Activated naive CD8-positive, alpha-beta T cell treated with anti-CD3 and anti-CD28 coated beads, Interleukin-2, amount 50 U/mL, for 24 hours (primary cell): ENCODE results near the gene TMEM9B.
"Not testable (repeated sequence)": the region's sequence is repeated elsewhere in the genome, so short reads cannot be mapped to it uniquely, and the experiment has no call there.

Experiments used
- ATAC-seq: fragments of 150-1000 bp; cut with Tn5 transposase; one replicate; pipeline ENCODE4 v1.10.0; 2021
- DNase-seq: peaks from one replicate; pipeline ENCODE4 v3.0.0; 2021
- H3K27ac Mint-ChIP-seq: one replicate; pipeline ENCODE4 v1.8.0; 2021; ENCODE audit warnings: mild to moderate bottlenecking, mixed read lengths
- H3K27me3 Mint-ChIP-seq: one replicate; pipeline ENCODE4 v1.8.0; 2021; ENCODE audit warnings: mixed read lengths
- H3K36me3 Mint-ChIP-seq: one replicate; pipeline ENCODE4 v1.8.0; 2021; ENCODE audit warnings: low read depth, mixed read lengths
- H3K4me1 Mint-ChIP-seq: one replicate; pipeline ENCODE4 v1.8.0; 2021; ENCODE audit warnings: mixed read lengths
- H3K4me3 Mint-ChIP-seq: one replicate; pipeline ENCODE4 v1.8.0; 2021; ENCODE audit warnings: mild to moderate bottlenecking, moderate library complexity, mixed read lengths
- H3K9me3 Mint-ChIP-seq: one replicate; pipeline ENCODE4 v1.8.0; 2021; ENCODE audit warnings: mixed read lengths

The TMEM9B gene

DNA sequence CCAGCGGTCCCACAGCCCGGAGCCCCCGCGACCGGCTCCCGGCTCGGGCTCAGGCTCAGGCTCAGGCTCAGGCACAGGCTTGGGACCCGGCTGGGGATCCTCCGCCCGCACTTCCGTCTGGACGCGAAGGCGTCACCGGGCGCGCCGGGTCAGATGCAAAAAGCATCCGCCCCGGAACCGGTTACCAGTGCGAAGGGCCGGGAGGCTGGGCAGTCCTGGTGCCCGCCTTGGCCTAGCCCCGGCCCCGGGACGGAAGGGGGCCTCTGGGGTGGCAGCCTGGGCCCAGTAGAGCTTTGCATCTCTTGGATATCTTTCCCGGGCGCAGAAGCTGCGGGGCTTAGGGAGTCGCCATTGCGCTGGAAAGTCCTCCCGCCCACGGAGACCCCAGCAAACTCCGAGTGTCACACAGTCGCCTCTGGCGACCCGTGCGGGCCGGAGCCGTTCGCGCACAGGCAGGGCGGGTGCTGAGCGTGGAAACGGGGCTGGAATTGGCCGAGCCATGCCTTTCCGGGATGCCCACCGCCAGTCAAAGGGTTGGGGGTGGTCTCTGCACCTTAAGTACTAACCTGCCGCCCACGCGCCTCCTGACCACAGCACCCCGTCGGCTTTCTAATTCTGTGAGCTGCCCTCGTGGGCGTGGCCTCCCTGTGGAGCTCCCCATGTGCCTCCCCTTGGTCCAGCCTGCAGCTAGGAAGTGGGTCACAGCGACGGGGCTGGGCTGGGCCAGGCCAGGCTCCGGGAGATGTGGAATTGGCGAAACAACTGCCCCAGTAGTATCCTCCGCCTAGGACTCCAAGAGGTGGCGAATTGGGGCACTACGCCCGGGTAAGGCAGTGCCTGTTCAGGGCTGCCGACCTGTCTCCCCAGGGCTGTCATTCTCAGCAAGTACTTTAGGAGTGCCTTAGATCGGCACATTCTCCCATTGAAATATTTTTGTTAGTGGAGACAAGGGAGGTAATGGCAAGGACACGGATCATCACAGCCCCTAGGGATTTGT is at the start of gene TMEM9B:
TSS of gene TMEM9B (minus strand) at position 119 of the 997 bp plus-strand sequence. CDS start 129 bp downstream, outside the sequence.
- ATAC-seq = peak; percentile 90
- H3K4me3 Mint-ChIP-seq = peak within 1 kb of the TSS; percentile 96
- H3K27ac Mint-ChIP-seq = peak within 1 kb of the TSS; percentile 91
- no peaks in the 10 kb centered on the region for H3K36me3 Mint-ChIP-seq
- peaks cover 35% of the 10 kb centered on the region for H3K4me1 Mint-ChIP-seq
- H3K27me3 Mint-ChIP-seq = no peaks in the 10 kb centered on the region
- DNase-seq = peak; percentile 89
- H3K9me3 Mint-ChIP-seq = no peaks in the 10 kb centered on the region

DNA sequence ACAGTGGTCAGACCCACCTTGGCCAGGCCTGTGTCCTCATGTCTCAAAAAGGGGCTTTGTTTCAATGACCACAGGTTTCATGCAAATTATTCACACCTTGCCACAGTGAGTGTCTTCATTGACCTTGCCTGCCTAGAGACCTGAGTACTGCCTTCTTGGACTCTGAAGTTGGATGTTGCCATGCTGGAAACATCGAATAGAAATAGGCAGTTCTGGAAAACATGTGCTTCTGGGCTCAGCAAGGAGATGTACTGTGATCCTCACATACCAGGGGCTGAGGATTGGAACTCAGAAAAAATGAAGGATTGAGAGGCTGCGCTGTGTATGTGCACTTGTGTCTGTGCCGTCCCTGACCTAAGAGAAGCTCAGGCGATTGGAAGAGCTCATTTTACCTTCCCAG is 49.1 kb upstream of the TMEM9B start:
- no peaks in the 10 kb centered on the region for H3K9me3 Mint-ChIP-seq
- H3K36me3 Mint-ChIP-seq = no peaks in the 10 kb centered on the region
- peaks cover 11% of the 10 kb centered on the region for H3K4me1 Mint-ChIP-seq
- ATAC-seq = no peak
- no peak overlapping the region for H3K27ac Mint-ChIP-seq
- H3K4me3 Mint-ChIP-seq = no peak overlapping the region
- DNase-seq = no peak
- peaks cover 10% of the 10 kb centered on the region for H3K27me3 Mint-ChIP-seq

DNA sequence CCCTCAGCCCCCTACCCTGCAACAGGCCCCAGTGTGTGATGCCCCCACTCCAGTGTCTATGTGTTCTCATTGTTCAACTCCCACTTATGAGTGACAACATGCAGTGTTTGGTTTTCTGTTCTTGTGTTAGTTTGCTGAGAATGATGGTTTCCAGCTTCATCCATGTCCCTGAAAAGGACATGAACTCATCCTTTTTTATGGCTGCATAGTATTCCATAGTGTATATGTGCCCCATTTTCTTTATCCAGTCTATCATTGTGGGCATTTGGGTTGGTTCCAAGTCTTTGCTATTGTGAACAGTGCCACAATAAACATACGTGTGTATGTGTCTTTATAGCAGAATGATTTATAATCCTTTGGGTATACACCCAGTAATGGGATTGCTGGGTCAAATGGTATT is 45.3 kb upstream of the TMEM9B start:
- not testable (repeated sequence) for ATAC-seq, H3K4me1 Mint-ChIP-seq, H3K9me3 Mint-ChIP-seq, H3K36me3 Mint-ChIP-seq, DNase-seq, H3K27ac Mint-ChIP-seq, H3K4me3 Mint-ChIP-seq
- peaks cover 33% of the 10 kb centered on the region for H3K27me3 Mint-ChIP-seq

DNA sequence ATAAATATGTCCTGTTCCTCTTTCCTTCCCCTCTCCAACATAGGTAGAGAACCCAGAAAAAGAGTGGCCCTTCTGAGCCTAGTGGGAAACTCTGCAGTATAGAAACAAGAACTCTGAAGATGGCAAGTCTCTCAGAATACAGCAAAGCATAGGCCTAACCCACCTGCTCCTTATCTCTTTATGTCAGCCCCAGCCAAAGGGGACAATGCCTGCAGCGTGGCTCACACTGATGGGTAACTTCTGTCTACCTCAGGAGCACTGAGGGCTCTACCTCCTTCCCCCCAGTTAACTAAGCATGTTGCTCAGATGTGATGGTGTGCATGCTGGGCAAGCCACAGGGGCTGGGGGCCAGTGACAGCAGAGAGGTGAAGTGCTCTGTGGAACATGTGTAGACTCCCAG is 44.4 kb upstream of the TMEM9B start:
- H3K27ac Mint-ChIP-seq = no peak overlapping the region
- no peaks in the 10 kb centered on the region for H3K9me3 Mint-ChIP-seq
- peaks cover 5% of the 10 kb centered on the region for H3K4me1 Mint-ChIP-seq
- peaks cover 33% of the 10 kb centered on the region for H3K27me3 Mint-ChIP-seq
- DNase-seq (no peak), ATAC-seq (no peak)
- no peaks in the 10 kb centered on the region for H3K36me3 Mint-ChIP-seq
- no peak overlapping the region for H3K4me3 Mint-ChIP-seq

DNA sequence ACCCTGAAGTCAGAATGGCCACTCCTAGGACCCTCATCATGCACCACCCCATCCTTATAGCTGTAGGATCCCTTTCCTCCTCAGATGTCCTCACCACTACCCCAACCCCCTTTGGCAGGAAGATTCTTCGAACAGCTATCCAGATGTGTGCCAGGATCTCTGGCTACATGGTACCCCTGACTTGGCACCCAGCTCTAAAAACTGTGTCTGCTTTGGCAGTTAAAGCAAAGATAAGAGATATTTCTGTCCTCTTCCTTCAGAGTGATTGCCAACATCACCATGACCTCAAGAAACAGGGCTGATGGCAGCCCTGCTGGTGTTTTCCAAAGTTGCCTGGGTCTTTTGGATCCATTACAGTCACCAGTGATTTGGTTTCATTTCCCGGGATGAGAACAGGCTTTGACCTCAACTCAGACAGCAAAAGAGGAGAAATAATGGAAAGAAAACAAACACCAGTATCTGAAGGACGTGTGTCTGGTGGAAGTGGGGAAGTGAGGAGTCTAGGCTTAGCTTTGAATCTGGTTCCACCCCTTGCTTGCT is 43.8 kb upstream of the TMEM9B start:
- no peak overlapping the region for H3K27ac Mint-ChIP-seq
- no peak for DNase-seq
- no peak for ATAC-seq
- H3K9me3 Mint-ChIP-seq = no peaks in the 10 kb centered on the region
- no peaks in the 10 kb centered on the region for H3K36me3 Mint-ChIP-seq
- peaks cover 36% of the 10 kb centered on the region for H3K27me3 Mint-ChIP-seq
- peaks cover 9% of the 10 kb centered on the region for H3K4me1 Mint-ChIP-seq
- H3K4me3 Mint-ChIP-seq = no peak overlapping the region

DNA sequence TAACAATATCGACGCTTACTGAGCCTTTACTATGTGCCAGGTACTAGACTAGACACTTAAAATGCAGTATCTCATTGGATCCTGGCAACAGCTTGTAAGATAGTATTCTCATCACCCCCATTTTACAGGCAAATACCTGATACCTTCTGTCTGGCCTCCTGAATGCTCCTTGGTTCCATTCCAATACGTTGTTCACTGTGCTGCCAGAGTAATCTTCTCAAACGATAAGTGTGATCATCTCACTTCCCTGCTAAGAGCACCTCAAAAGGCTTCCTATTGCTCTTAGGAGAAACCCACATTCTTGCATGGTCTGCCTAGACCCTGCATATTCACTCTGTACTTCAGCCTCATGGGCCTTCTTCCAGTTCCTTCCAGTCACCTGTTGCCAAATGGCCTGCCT is 40.8 kb upstream of the TMEM9B start:
- no peak for DNase-seq
- peak overlapping the region; percentile 41 for H3K27ac Mint-ChIP-seq

DNA sequence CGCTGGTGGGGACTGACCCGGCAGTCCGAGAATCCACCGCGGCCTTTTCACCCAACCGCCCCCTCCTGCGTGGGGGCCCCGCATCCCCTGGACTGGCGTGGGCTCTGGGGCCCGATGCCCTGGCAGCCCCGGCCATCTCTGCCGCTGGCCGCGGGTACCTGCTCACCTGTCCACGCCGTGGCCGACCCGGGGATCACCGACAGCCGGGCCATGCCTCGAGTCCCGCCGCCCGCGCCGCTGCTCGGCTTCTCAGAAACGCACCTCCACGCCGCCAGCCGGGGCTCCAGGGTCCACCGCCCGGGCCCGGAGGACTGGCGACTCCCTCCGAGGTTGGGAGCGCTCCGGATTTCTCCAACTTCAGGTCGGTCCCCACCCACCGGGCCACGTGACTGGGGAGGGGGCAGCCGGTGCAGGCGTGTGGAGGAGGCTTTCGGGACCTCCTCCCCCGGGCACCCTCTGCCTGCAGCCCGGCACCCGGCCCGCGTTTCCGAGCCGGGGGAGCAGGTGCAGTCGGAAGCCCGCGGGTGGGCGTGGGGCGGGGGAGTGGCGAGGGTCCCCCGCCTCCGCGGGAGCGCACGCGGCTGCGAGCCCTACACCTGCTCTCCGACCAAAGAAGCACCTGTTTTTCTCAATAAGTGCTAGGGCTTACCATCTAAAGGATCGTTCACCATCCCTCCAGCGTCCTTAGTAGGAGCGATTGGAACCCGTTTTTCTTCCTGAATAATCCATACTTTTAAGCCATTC is 40.1 kb upstream of the TMEM9B start:
- Mint-ChIP-seq H3K4me3 (peak overlapping the region; percentile 59), H3K27me3 (peaks cover 57% of the 10 kb centered on the region), H3K27ac (peak overlapping the region; percentile 41), H3K9me3 (no peaks in the 10 kb centered on the region), H3K36me3 (no peaks in the 10 kb centered on the region), H3K4me1 (peaks cover 28% of the 10 kb centered on the region)
- no peak for ATAC-seq
- peak; percentile 10 for DNase-seq

More for the DNA sequence above, 40.8 kb upstream of the TMEM9B start:
- ATAC-seq = no peak
- Mint-ChIP-seq H3K4me1 (peaks cover 28% of the 10 kb centered on the region), H3K27me3 (peaks cover 53% of the 10 kb centered on the region), H3K9me3 (no peaks in the 10 kb centered on the region), H3K36me3 (no peaks in the 10 kb centered on the region), H3K4me3 (peak overlapping the region; percentile 59)

DNA sequence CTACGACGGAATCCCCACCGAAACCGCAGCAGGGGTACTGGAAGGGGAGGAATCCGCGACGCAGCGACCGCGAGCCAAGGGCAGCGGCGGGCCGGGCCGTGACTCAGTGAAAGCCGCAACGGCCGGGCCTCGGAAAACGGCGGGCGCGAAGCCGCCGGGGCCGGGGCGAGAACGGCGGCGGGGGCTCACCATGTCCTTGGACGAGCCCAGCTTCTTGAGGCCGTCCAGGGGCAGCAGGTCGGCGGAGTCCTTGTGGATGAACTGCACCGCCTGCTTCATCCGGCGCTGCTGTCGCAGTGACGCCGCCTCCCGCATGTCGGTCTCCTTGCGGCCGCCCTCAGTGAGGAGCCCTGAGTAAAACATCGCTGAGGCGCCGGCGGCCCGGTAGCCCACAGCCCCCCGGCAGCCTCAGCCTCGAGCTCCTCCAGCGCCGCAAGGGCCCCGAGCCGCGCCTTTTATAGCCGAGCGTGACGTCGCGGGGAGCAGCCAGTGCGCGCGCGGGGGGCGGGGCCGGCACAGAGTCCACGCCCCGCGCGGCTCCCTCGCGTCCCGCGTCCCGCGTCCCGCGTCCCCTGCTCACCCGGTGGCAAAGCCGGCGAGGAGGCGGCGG is 39.4 kb upstream of the TMEM9B start, which contains the start of gene NRIP3:
TSS of gene NRIP3 (minus strand) at position 429 of the 610 bp plus-strand sequence. CDS start at position 363, 66 bp downstream.
- peak; percentile 34 for ATAC-seq
- peak within 1 kb of the TSS; percentile 78 for H3K4me3 Mint-ChIP-seq
- peaks cover 59% of the 10 kb centered on the region for H3K27me3 Mint-ChIP-seq
- no peaks in the 10 kb centered on the region for H3K36me3 Mint-ChIP-seq
- H3K27ac Mint-ChIP-seq = peak within 1 kb of the TSS; percentile 65
- peak; percentile 73 for DNase-seq
- no peaks in the 10 kb centered on the region for H3K9me3 Mint-ChIP-seq
- peaks cover 28% of the 10 kb centered on the region for H3K4me1 Mint-ChIP-seq

DNA sequence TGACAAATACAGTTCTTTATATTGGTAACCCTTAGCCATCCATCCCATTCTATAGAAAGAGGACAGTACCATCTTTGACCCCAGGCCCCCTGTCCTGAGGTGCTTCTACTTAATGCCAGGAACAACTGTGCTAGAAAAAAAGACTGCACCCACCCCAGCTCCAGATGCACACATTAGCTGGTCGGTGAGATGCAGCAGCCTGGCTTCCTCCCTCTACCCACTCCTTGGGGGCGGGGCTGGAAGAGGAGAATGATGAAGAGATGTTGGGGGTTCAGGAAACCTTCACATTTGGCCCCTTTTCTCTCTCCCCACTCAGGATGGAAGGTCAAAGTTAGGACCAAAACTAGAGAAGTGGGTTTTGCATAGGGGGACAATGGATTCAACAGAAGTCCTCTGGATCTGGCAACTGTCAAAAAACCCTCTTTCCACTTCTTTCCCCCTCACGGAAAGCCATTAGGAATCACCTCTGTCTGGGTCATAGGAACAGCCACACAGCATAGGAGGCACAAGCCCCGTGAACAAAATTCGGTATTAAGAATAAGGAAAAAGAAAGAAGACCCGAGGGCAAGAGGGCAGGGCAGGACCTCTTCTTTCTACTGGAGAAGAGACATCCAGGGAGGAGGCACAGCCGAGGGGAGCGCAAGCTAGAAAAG is 38.8 kb upstream of the TMEM9B start:
- ATAC-seq = no peak
- H3K4me3 Mint-ChIP-seq = peak overlapping the region; percentile 78
- peak; percentile 38 for DNase-seq
- no peaks in the 10 kb centered on the region for H3K36me3 Mint-ChIP-seq
- H3K4me1 Mint-ChIP-seq = peaks cover 28% of the 10 kb centered on the region
- H3K27me3 Mint-ChIP-seq = peaks cover 60% of the 10 kb centered on the region
- H3K27ac Mint-ChIP-seq = peak overlapping the region; percentile 65
- H3K9me3 Mint-ChIP-seq = no peaks in the 10 kb centered on the region

DNA sequence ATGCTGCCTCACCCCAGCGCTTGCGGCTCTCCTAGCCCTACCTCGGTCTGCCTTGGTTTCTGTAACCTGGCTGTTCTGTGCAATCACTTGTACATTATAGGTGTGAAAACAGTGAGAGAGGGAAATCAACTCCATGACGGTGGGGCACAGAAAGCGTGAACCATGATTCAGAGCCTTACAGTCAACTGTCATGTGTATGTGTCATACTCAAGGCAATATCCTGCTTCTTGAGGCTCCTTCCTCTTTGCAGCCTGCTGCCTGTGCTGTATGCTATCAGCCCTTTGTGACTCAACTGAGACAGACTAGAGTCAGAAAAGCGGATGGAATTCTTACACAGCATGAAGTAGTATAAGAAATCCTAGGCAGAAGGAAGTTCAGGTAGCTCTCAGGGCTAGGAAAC is 37.5 kb upstream of the TMEM9B start:
- Mint-ChIP-seq H3K4me3 (no peak overlapping the region), H3K9me3 (no peaks in the 10 kb centered on the region), H3K36me3 (no peaks in the 10 kb centered on the region), H3K4me1 (peaks cover 28% of the 10 kb centered on the region), H3K27ac (no peak overlapping the region), H3K27me3 (peaks cover 62% of the 10 kb centered on the region)
- ATAC-seq (peak; percentile 97), DNase-seq (peak; percentile 46)

DNA sequence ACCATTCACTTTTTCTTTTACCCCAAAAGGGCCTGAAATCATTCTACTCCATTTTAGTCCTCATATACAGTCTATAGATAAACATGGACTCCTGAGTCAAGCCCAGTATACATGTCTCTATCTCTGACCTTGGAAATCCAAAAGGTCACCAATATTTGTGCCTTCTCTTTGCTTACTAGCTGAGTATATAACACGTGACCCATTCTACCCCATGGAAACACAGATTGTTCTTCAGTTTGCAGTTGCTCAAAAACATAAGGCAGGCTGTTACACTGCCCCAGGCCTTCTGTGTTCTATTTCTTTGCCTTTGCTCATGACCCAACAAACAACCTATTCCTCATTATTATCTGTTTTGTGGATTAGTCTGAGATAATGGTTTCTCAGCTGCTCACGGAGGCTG is 33.8 kb upstream of the TMEM9B start:
- ATAC-seq (no peak), DNase-seq (no peak)
- H3K9me3 Mint-ChIP-seq = no peaks in the 10 kb centered on the region
- peaks cover 19% of the 10 kb centered on the region for H3K4me1 Mint-ChIP-seq
- no peak overlapping the region for H3K27ac Mint-ChIP-seq
- H3K27me3 Mint-ChIP-seq = peaks cover 40% of the 10 kb centered on the region
- no peaks in the 10 kb centered on the region for H3K36me3 Mint-ChIP-seq
- H3K4me3 Mint-ChIP-seq = no peak overlapping the region

DNA sequence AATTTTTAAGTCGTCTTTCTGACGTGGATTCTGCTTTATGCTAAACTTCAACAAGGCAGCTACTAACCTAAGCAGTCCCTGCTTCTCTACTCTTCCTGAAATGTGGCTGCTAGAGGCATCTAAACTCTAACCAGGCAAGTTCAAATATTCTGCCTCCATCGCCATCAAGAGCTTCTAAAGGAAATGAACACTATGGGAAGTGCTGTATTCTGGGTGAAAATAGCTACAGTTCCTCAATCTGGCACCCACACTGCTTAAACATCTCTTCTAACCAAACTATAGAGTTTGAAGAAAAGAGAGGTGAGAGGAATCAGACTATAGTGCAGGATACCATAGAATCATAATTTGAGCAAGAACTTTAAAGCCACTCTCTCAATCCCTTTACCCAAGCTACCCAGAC is 33.2 kb upstream of the TMEM9B start:
- ATAC-seq = no peak
- H3K27me3 Mint-ChIP-seq = peaks cover 40% of the 10 kb centered on the region
- H3K27ac Mint-ChIP-seq = no peak overlapping the region
- H3K9me3 Mint-ChIP-seq = no peaks in the 10 kb centered on the region
- no peak overlapping the region for H3K4me3 Mint-ChIP-seq
- H3K4me1 Mint-ChIP-seq = peaks cover 14% of the 10 kb centered on the region
- H3K36me3 Mint-ChIP-seq = no peaks in the 10 kb centered on the region
- no peak for DNase-seq

DNA sequence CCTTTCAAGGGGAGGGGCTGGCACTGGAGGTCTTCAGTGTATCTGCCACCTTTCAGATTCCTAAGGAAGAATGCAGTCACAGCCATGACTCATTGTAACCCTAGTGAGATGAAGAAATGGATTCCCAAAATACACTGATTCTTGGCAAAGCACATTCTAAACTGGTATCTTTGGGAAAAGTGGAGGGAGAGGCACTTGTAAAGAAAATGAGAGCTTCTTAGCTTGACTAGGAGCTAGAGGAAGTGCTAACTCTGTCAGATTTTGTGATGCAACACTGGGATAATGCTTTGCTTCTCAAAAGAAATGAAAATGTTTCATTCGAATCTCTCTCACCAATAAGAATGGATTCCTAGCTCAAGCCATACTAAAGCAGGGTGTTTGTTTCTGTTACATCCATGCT is 25.2 kb upstream of the TMEM9B start:
- ATAC-seq = no peak
- no peak for DNase-seq
- Mint-ChIP-seq H3K27ac (no peak overlapping the region), H3K4me3 (no peak overlapping the region), H3K9me3 (no peaks in the 10 kb centered on the region), H3K36me3 (no peaks in the 10 kb centered on the region), H3K27me3 (peaks cover 16% of the 10 kb centered on the region), H3K4me1 (no peaks in the 10 kb centered on the region)
